Neural cell (in vitro differentiated cells): Measurements from ENCODE around the gene FFAR4. TPM values are rescaled to one million over a fixed set of nuclear protein-coding genes. Genes with fewer than 3 reads are reported as not detected.

Experiments
- H2AFZ ChIP-seq: fragments of 200-600, 300-800 bp; sonication (generic), shearing (Covaris generic); 2 replicates; pipeline ENCODE4 v1.6.0; 2014; ENCODE audit warnings: low read depth, mild to moderate bottlenecking, antibody characterized with exemption, low read length, moderate library complexity
- H3F3A ChIP-seq: fragments of 200-600 bp; shearing (Covaris generic); 2 replicates; pipeline ENCODE4 v1.6.1; 2016; ENCODE audit warnings: mild to moderate bottlenecking, moderate library complexity, mixed read lengths, antibody characterized with exemption, low read length; ENCODE audit not compliant: insufficient read depth, poor library complexity, severe bottlenecking
- H3K27ac ChIP-seq: fragments of 200-600, 300-800 bp; sonication (generic), shearing (Covaris generic); 2 replicates; pipeline ENCODE4 v1.5.1; 2014; ENCODE audit warnings: mild to moderate bottlenecking, low read length, moderate library complexity
- H3K27me3 ChIP-seq: fragments of 300-800, 200-600 bp; sonication (generic), shearing (Covaris generic); 2 replicates; pipeline ENCODE4 v1.6.0; 2014; ENCODE audit warnings: mild to moderate bottlenecking, low read depth, low read length, moderate library complexity; ENCODE audit not compliant: insufficient read depth
- H3K36me3 ChIP-seq: fragments of 300-800, 200-600 bp; sonication (generic), shearing (Covaris generic); 2 replicates; pipeline ENCODE4 v1.5.1; 2014; ENCODE audit warnings: mild to moderate bottlenecking, antibody characterized with exemption, low read length, moderate library complexity; ENCODE audit not compliant: insufficient read depth
- H3K4me2 ChIP-seq: fragments of 300-800, 200-600 bp; sonication (generic), shearing (Covaris generic); 2 replicates; pipeline ENCODE4 v1.6.0; 2014; ENCODE audit warnings: mild to moderate bottlenecking, low read length
- H3K4me3 ChIP-seq: fragments of 300-800, 200-600 bp; sonication (generic), shearing (Covaris generic); 2 replicates; pipeline ENCODE4 v1.5.1; 2014; ENCODE audit warnings: mild to moderate bottlenecking, low read length, moderate library complexity
- H3K79me2 ChIP-seq: fragments of 200-600 bp; shearing (Covaris generic); replicated peaks from 2 replicates; pipeline ENCODE4 v1.6.0; 2014; ENCODE audit warnings: mild to moderate bottlenecking, low read length, moderate library complexity; ENCODE audit not compliant: insufficient read depth
- H3K9ac ChIP-seq: fragments of 300-800, 200-600 bp; sonication (generic), shearing (Covaris generic); 2 replicates; pipeline ENCODE4 v1.6.1; 2016; ENCODE audit warnings: mild to moderate bottlenecking, low read length, mixed read lengths
- H3K9me2 ChIP-seq: fragments of 200-600 bp; shearing (Covaris generic); 2 replicates; pipeline ENCODE4 v1.6.1; 2016; ENCODE audit warnings: mild to moderate bottlenecking, low read length, mixed read lengths; ENCODE audit not compliant: insufficient read depth
- H3K9me3 ChIP-seq: fragments of 200-600, 300-800 bp; sonication (generic), shearing (Covaris generic); 2 replicates; pipeline ENCODE4 v1.6.1; 2016; ENCODE audit warnings: mild to moderate bottlenecking, mixed run types, low read length, moderate library complexity, mixed read lengths
- H4K20me1 ChIP-seq: fragments of 200-600 bp; shearing (Covaris generic); 2 replicates; pipeline ENCODE4 v1.6.1; 2016; ENCODE audit warnings: mild to moderate bottlenecking, mixed run types; ENCODE audit not compliant: insufficient read depth
- CTCF ChIP-seq: fragments of 450-650 bp; IDR thresholded peaks from 2 replicates; pipeline ENCODE4 v1.5.1; 2014; ENCODE audit warnings: antibody characterized with exemption, mild to moderate bottlenecking, moderate library complexity; ENCODE audit not compliant: poor library complexity, severe bottlenecking
- EP300 ChIP-seq: fragments of 450-650 bp; conservative IDR thresholded peaks from 2 replicates; pipeline ENCODE4 v1.6.1; 2014; ENCODE audit warnings: antibody characterized with exemption, mild to moderate bottlenecking, moderate library complexity; ENCODE audit not compliant: poor library complexity, severe bottlenecking
- EZH2 ChIP-seq: fragments of 200-600, 300-800 bp; shearing (Covaris generic), sonication (generic); IDR thresholded peaks from 2 replicates; pipeline ENCODE4 v1.6.1; 2014; ENCODE audit warnings: antibody characterized with exemption, low read length, borderline replicate concordance, mild to moderate bottlenecking; ENCODE audit not compliant: insufficient read depth, poor library complexity, severe bottlenecking
- MXI1 ChIP-seq: fragments of 450-650 bp; conservative IDR thresholded peaks from 2 replicates; pipeline ENCODE4 v1.6.1; 2014; ENCODE audit warnings: antibody characterized with exemption, mild to moderate bottlenecking; ENCODE audit not compliant: poor library complexity, severe bottlenecking
- POLR2AphosphoS5 ChIP-seq: IDR thresholded peaks from 2 replicates; pipeline ENCODE4 v1.6.1; 2012
- RAD21 ChIP-seq: fragments of 450-650 bp; conservative IDR thresholded peaks from 2 replicates; pipeline ENCODE4 v1.6.1; 2014; ENCODE audit warnings: antibody characterized with exemption, mild to moderate bottlenecking, moderate library complexity
- REST ChIP-seq: IDR thresholded peaks from 2 replicates; pipeline ENCODE4 v1.6.1; 2012; ENCODE audit warnings: borderline replicate concordance
- SMC3 ChIP-seq: fragments of 450-650 bp; conservative IDR thresholded peaks from 2 replicates; pipeline ENCODE4 v1.6.1; 2014; ENCODE audit warnings: antibody characterized with exemption, mild to moderate bottlenecking, moderate library complexity; ENCODE audit not compliant: poor library complexity
- TAF1 ChIP-seq: IDR thresholded peaks from 2 replicates; pipeline ENCODE4 v1.6.1; 2012; ENCODE audit warnings: low read depth
- polyA plus RNA-seq: library from polyadenylated mRNA; depleted of rRNA; stranded (reverse); fragments of >200 nt; gene quantifications from 2 replicates; pipeline ENCODE4 v1.2.3, GENCODE V29; 2014

FFAR4 gene
- polyA plus RNA-seq, 1 donor from 2014 or later = not detected

DNA sequence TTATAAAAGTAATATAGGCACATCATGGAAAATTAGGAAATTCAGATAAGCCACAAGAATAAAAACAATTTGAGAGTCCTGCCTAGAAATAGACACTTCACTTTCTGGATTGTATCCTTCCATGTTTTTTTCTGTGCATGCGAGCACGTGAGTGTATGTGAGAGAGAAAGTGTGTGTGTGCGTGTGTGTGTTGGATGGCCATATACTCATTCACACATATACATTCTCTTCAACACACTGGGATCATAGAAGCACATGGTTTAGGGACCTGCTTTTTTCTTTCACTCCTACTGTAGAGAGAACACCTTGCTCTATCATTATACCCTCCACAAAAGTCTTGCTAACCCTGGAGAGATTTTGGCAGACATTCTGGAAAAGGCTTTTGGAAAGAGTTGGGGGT lies 7.5 kb downstream of the FFAR4 start:
- Histone ChIP-seq H3K27ac (no peak overlapping the region), H3K4me3 (no peak overlapping the region), H2AFZ (no peak overlapping the region), H3K4me2 (no peak overlapping the region), H3K27me3 (peaks cover 21% of the 10 kb centered on the region), H4K20me1 (no peaks in the 10 kb centered on the region), H3K9me2 (no peaks in the 10 kb centered on the region), H3K9ac (no peak overlapping the region), H3K36me3 (no peaks in the 10 kb centered on the region), H3F3A (no peaks in the 10 kb centered on the region), H3K9me3 (no peaks in the 10 kb centered on the region), H3K79me2 (no peaks in the 10 kb centered on the region)
- TF ChIP-seq CTCF = no peak

- Histone ChIP-seq H3K4me2 (no peak overlapping the region), H3K36me3 (no peaks in the 10 kb centered on the region), H2AFZ (no peak overlapping the region), H3K4me3 (no peak overlapping the region), H3K9me2 (no peaks in the 10 kb centered on the region), H4K20me1 (no peaks in the 10 kb centered on the region), H3K9ac (no peak overlapping the region), H3K79me2 (no peaks in the 10 kb centered on the region), H3K9me3 (no peaks in the 10 kb centered on the region), H3K27ac (no peak overlapping the region), H3K27me3 (no peaks in the 10 kb centered on the region), H3F3A (no peaks in the 10 kb centered on the region)
- TF ChIP-seq SMC3 (no peak), CTCF (no peak), EZH2 (no peak), EP300 (no peak), POLR2AphosphoS5 (no peak), TAF1 (no peak), RAD21 (no peak), REST (no peak), MXI1 (no peak)
Measured at GRCh38 chr10:93576888-93577287, 10.4 kb downstream of the FFAR4 start.
